ENCODE results near the gene MBOAT1.

DNA sequence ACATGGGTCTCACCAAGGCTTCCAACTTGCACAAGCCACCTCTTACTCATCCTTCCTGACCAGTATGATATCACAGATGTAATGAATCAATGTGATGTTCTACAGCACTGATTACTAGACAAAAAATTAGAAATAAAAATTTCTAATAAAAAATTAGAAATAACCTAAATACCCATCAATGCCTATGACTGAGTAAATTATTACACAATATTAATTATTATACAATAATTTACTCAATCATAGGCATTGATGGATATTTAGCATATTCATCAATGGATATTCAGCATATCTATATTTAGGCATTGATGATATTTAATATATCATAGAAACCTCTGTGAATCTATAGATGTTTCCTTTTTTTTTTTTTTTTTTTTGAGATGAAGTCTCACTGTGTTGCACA lies 43.2 kb upstream of the MBOAT1 start:
- TF ChIP-seq CTCF (IDR thresholded peaks at IDR 0.05; ENCODE audit: poor library complexity, severe bottlenecking): no peak
- no peak for TF ChIP-seq POLR2AphosphoS5 (IDR thresholded peaks at IDR 0.05)
